Colonic mucosa (tissue), 4 donors: ENCODE results near the gene GATA3. TPM values are rescaled to one million over a fixed set of nuclear protein-coding genes. Genes with fewer than 3 reads are reported as not detected.

Source experiments
- DNase-seq: peaks from one replicate; pipeline ENCODE4 v3.0.0-alpha.2; 2020
- H3K27ac ChIP-seq: fragments of 200-600 bp; one replicate; pipeline ENCODE4 v1.8.0; 2021
- H3K27me3 ChIP-seq: fragments of 200-600 bp; one replicate; pipeline ENCODE4 v1.8.0; 2021
- H3K36me3 ChIP-seq: fragments of 200-600 bp; one replicate; pipeline ENCODE4 v1.8.0; 2021
- H3K4me1 ChIP-seq: fragments of 200-600 bp; one replicate; pipeline ENCODE4 v1.8.0; 2021; ENCODE audit warnings: mild to moderate bottlenecking
- H3K4me3 ChIP-seq: fragments of 200-600 bp; one replicate; pipeline ENCODE4 v1.8.0; 2021
- H3K9ac ChIP-seq, 2 donors: one replicate each; pipeline ENCODE4 v1.7.0; 2013; ENCODE audit warnings: control low read depth in 2 of 2, low read depth in 2 of 2, low read length in 2 of 2
- H3K9me3 ChIP-seq: fragments of 200-600 bp; one replicate; pipeline ENCODE4 v1.8.0; 2021
- CTCF ChIP-seq: fragments of 200-600 bp; IDR thresholded peaks from one replicate; pipeline ENCODE4 v1.8.0; 2022; ENCODE audit warnings: antibody characterized with exemption, mild to moderate bottlenecking
- intact Hi-C: fragments of 100-400 bp; cut with DNase I; formaldehyde crosslinking; loops from one replicate; pipeline ENCODE4 v1.14.1; 2022
- total RNA-seq, 2 donors: library from RNA; stranded (reverse); fragmentation: NEBNext Ultra II Directional in 1 of 2; extraction: Animal tissue kit (Norgen Biotek cat#: 25700) in 1 of 2; gene quantifications; one replicate each; pipeline ENCODE4 v1.2.1, GENCODE V29; 2021
- donor health status: healthy.
- donor health status: DM: no; HTN: no; CAD: no.
- donor health status: DM: no; HTN: no; CAD: no.

The GATA3 gene
- total RNA-seq, 2 donors from 2014 or later: 0.48 to 0.54 TPM

GRCh38 chr10:8054244-8054493 is 319 bp upstream of the GATA3 start:
- H3K27ac ChIP-seq: no peak overlapping the region
- intact Hi-C loops: no loop called here
- no peak for TF ChIP-seq CTCF
- H3K4me1 ChIP-seq: peaks cover 23% of the 10 kb centered on the region
- no peaks in the 10 kb centered on the region for H3K9me3 ChIP-seq
- DNase-seq: no peak
- H3K27me3 ChIP-seq: peaks cover 86% of the 10 kb centered on the region
- H3K9ac ChIP-seq: peak overlapping the region in 1 of 2 donors; percentile 19
- peak overlapping the region; percentile 46 for H3K4me3 ChIP-seq
- H3K36me3 ChIP-seq: no peaks in the 10 kb centered on the region

DNA sequence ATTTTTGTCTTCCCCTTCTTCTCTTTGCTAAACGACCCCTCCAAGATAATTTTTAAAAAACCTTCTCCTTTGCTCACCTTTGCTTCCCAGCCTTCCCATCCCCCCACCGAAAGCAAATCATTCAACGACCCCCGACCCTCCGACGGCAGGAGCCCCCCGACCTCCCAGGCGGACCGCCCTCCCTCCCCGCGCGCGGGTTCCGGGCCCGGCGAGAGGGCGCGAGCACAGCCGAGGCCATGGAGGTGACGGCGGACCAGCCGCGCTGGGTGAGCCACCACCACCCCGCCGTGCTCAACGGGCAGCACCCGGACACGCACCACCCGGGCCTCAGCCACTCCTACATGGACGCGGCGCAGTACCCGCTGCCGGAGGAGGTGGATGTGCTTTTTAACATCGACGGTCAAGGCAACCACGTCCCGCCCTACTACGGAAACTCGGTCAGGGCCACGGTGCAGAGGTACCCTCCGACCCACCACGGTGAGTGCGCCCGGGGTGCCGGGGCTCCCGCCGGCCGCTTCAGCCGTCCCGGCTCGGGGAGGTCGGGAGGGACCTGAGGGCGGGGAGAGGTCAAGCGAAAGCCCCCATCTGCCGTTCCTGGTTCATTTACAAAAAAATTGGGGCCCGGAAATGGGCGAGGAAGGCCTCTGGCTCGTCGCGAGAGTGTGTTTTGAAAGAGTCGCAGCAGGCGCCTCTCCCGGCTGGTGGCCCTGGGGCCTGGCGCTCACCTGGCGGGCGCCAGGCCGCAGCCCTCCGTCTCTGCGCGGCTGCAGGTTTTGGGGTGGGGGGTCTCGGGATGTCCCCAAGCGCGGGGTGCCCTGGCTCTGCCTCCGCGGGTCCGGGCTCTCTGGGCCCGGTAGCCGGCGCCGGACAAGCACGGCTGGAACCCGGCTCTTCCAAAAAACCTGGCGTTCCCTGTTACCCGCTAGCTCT is 1.2 kb downstream of the GATA3 start:
- no peaks in the 10 kb centered on the region for H3K36me3 ChIP-seq
- intact Hi-C loops: no loop called here
- H3K4me1 ChIP-seq: peaks cover 13% of the 10 kb centered on the region
- no peaks in the 10 kb centered on the region for H3K9me3 ChIP-seq
- H3K27ac ChIP-seq: no peak overlapping the region
- no peak for DNase-seq
- peak overlapping the region in 1 of 2 donors; percentile 43 for H3K9ac ChIP-seq
- no peak for TF ChIP-seq CTCF
- peaks cover 71% of the 10 kb centered on the region for H3K27me3 ChIP-seq
- H3K4me3 ChIP-seq: peak overlapping the region; percentile 46

DNA sequence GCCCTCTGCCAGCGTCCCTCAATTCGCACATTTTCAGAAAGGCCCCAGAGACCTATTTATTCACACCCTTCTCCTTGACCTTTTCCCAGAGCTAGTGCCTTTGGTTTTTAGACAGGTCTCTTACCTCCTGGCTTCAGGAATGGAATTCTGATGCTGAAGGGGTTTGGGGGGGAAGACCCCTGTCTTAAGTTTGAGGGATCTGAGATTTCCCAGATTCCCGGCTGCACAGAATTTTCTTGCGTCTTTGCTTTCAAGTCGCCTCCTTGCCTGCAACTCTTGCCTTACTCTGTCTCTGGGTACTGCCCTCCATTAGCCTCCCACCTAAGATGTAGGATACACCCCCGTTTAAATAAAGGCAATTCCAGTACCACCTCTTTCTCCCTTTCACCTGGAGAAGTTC is 1.9 kb downstream of the GATA3 start:
- no peak for DNase-seq
- intact Hi-C loops: no loop called here
- Histone ChIP-seq H3K36me3 (no peaks in the 10 kb centered on the region), H3K4me3 (peak overlapping the region; percentile 46), H3K9ac (peak overlapping the region in 1 of 2 donors; percentile 12), H3K4me1 (peaks cover 13% of the 10 kb centered on the region), H3K9me3 (no peaks in the 10 kb centered on the region), H3K27me3 (peaks cover 66% of the 10 kb centered on the region), H3K27ac (no peak overlapping the region)
- TF ChIP-seq CTCF: no peak

DNA sequence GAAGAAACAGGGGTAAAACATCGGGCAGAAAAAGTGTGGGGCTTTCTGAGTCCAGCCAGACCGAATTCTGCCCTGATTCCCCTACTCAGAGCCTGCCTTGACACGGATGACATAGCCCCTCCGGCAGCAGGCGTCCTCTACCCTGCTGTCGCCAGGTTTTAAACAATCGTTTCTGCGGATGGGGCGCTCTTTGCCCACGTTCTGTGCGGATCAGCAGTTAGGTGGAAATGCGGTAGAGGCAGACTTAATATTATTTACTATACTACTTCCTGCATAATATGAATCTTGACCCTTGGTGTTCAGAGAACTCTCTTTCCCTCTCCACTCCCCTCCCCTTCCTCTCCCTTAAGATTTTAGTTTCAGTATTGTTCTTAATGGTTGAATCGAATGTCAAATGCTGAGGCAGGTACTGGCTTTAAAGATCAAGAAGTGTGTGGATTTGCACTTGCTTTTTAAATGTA is 2.4 kb downstream of the GATA3 start:
- Histone ChIP-seq H3K4me1 (peaks cover 10% of the 10 kb centered on the region), H3K27me3 (peaks cover 62% of the 10 kb centered on the region), H3K36me3 (no peaks in the 10 kb centered on the region), H3K27ac (no peak overlapping the region), H3K9me3 (no peaks in the 10 kb centered on the region), H3K9ac (no peak overlapping the region), H3K4me3 (peak overlapping the region; percentile 46)
- intact Hi-C loops: no loop called here
- no peak for TF ChIP-seq CTCF
- DNase-seq: no peak

DNA sequence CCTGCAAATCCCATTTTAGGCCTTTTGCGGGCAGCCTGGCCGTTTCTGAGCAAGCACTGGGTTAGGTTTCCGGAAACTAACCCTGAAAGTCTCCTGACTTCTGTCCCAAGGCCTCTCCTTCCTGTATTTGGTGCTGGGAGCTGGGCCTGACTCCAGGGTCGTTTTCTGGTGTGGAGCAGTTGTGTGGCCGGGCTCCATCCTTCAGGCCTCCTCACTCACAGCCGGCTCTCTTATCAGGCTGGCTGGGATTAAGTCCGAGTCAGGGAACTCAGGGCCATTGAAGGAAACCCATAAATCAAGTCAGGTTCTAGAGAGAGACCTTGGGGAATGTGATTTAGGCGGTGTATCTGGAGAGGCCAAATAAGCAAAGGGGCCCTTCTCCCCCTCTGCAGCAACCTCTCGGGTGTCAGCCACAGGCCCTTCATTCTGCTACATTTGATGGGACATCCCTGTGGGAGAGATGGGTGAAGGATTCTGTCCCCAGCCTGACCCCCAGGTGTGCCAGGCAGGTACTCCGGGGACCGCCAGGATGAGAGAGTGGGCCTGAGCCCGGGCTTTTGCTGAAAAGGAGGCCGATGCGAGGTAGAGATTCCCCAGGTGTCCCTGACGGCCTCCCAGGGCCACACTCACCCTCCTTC is 3.3 kb downstream of the GATA3 start:
- no peak overlapping the region for H3K9ac ChIP-seq
- intact Hi-C loops: no loop called here
- no peak overlapping the region for H3K4me3 ChIP-seq
- DNase-seq: no peak
- no peaks in the 10 kb centered on the region for H3K36me3 ChIP-seq
- TF ChIP-seq CTCF: no peak
- no peak overlapping the region for H3K27ac ChIP-seq
- peaks cover 58% of the 10 kb centered on the region for H3K27me3 ChIP-seq
- no peaks in the 10 kb centered on the region for H3K9me3 ChIP-seq
- peaks cover 10% of the 10 kb centered on the region for H3K4me1 ChIP-seq
